SW480 (cell line): ENCODE data around the gene APOBEC3H.

Experiments
- DNase-seq: peaks from one replicate; pipeline ENCODE4 v3.0.0-alpha.2; 2016; ENCODE audit warnings: low spot score

APOBEC3H gene

GRCh38 chr22:39135092-39135896 lies 38.2 kb downstream of the APOBEC3H start:
- peak; percentile 54 for DNase-seq

GRCh38 chr22:39136317-39136716 lies 39.3 kb downstream of the APOBEC3H start:
- DNase-seq: no peak

- DNase-seq: no peak
Observed at GRCh38 chr22:39138357-39138997, 41.4 kb downstream of the APOBEC3H start.

GRCh38 chr22:39139933-39140332 lies 42.9 kb downstream of the APOBEC3H start:
- DNase-seq: no peak

- DNase-seq: no peak
Observed at GRCh38 chr22:39142088-39142680, 45.1 kb downstream of the APOBEC3H start.

GRCh38 chr22:39144101-39144767 lies 47.2 kb downstream of the APOBEC3H start:
- DNase-seq: peak; percentile 70

GRCh38 chr22:39146256-39147101 lies 49.4 kb downstream of the APOBEC3H start:
- no peak for DNase-seq

GRCh38 chr22:39147335-39148025 lies 50.4 kb downstream of the APOBEC3H start:
- no peak for DNase-seq

- no peak for DNase-seq
Observed at GRCh38 chr22:39148026-39148726, 51.1 kb downstream of the APOBEC3H start.

GRCh38 chr22:39148727-39149535 lies 51.9 kb downstream of the APOBEC3H start:
- DNase-seq: no peak

GRCh38 chr22:39149915-39150847 lies 53.1 kb downstream of the APOBEC3H start:
- no peak for DNase-seq

GRCh38 chr22:39150848-39151215 lies 53.8 kb downstream of the APOBEC3H start:
- DNase-seq: no peak

- no peak for DNase-seq
Observed at GRCh38 chr22:39151329-39151975, 54.4 kb downstream of the APOBEC3H start.

GRCh38 chr22:39152024-39152510 lies 55.0 kb downstream of the APOBEC3H start:
- no peak for DNase-seq

GRCh38 chr22:39152511-39153219 lies 55.6 kb downstream of the APOBEC3H start, which contains the start of gene CBX7:
TSS of gene CBX7 (minus strand) at chr22:39152680. CDS start at chr22:39152444, 236 bp downstream.
- peak; percentile 78 for DNase-seq

- no peak for DNase-seq
Observed at GRCh38 chr22:39153220-39153717, 56.2 kb downstream of the APOBEC3H start.
